HG03280 (cell line): ENCODE results near the gene CFAP92.

ENCODE experiments used
- ATAC-seq: cut with Tn5 transposase; IDR thresholded peaks from one replicate; pipeline ENCODE4 v1.9.1; 2021; ENCODE audit warnings: mild to moderate bottlenecking, moderate library complexity; ENCODE audit not compliant: unreplicated experiment

CFAP92 gene

GRCh38 chr3:128988286-128988685, 5.6 kb downstream of the CFAP92 start:
- no peak for ATAC-seq

GRCh38 chr3:128987302-128988100, 6.4 kb downstream of the CFAP92 start:
- no peak for ATAC-seq

- ATAC-seq, result no peak
Measured at GRCh38 chr3:128984596-128984995, 9.3 kb downstream of the CFAP92 start.

- ATAC-seq, result no peak
Measured at GRCh38 chr3:128983293-128984069, 10.4 kb downstream of the CFAP92 start.

GRCh38 chr3:128975276-128975675, 18.6 kb downstream of the CFAP92 start:
- no peak for ATAC-seq

GRCh38 chr3:128973988-128974564, 19.8 kb downstream of the CFAP92 start:
- ATAC-seq, result no peak

- ATAC-seq, result no peak
Measured at GRCh38 chr3:128971421-128972100, 22.3 kb downstream of the CFAP92 start.

- ATAC-seq, result no peak
Measured at GRCh38 chr3:128970740-128971047, 23.2 kb downstream of the CFAP92 start.

- no peak for ATAC-seq
Measured at GRCh38 chr3:128969993-128970739, 23.7 kb downstream of the CFAP92 start.

- no peak for ATAC-seq
Measured at GRCh38 chr3:128967748-128968355, 26.0 kb downstream of the CFAP92 start.

- ATAC-seq, result no peak
Measured at GRCh38 chr3:128965818-128966217, 28.1 kb downstream of the CFAP92 start.

GRCh38 chr3:128965280-128965679, 28.6 kb downstream of the CFAP92 start:
- no peak for ATAC-seq

GRCh38 chr3:128956440-128956839, 37.4 kb downstream of the CFAP92 start:
- no peak for ATAC-seq

- no peak for ATAC-seq
Measured at GRCh38 chr3:128950223-128950938, 43.5 kb downstream of the CFAP92 start.

- no peak for ATAC-seq
Measured at GRCh38 chr3:128949158-128949557, 44.7 kb downstream of the CFAP92 start.

GRCh38 chr3:128946411-128946810, 47.5 kb downstream of the CFAP92 start:
- ATAC-seq, result no peak

GRCh38 chr3:128945878-128946175, 48.0 kb downstream of the CFAP92 start:
- no peak for ATAC-seq

- ATAC-seq, result no peak
Measured at GRCh38 chr3:128945041-128945877, 48.6 kb downstream of the CFAP92 start.
